GM19468 (cell line): ENCODE data around the gene MEF2C.

Experiments
- ATAC-seq: cut with Tn5 transposase; IDR thresholded peaks from one replicate; pipeline ENCODE4 v1.9.1; 2021; ENCODE audit warnings: mild to moderate bottlenecking, moderate library complexity, moderate number of reproducible peaks; ENCODE audit not compliant: unreplicated experiment; ENCODE audit errors: extremely low read depth

MEF2C gene

DNA sequence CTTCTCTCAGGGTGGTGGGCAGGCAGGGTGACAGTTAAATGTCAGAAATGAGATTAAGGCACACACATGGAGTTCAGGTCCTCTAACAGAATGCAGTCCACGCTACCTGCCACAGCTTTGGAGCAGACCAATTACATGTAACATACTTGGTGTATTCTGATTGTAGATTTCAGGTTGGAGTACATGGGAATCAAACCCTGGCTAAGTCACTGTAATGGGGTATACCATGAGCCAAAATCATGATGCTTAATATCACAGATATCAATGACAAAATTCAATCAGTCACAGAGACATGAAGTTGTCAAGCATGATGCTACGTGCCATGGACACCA is 48.9 kb downstream of the MEF2C start:
- no peak for ATAC-seq

DNA sequence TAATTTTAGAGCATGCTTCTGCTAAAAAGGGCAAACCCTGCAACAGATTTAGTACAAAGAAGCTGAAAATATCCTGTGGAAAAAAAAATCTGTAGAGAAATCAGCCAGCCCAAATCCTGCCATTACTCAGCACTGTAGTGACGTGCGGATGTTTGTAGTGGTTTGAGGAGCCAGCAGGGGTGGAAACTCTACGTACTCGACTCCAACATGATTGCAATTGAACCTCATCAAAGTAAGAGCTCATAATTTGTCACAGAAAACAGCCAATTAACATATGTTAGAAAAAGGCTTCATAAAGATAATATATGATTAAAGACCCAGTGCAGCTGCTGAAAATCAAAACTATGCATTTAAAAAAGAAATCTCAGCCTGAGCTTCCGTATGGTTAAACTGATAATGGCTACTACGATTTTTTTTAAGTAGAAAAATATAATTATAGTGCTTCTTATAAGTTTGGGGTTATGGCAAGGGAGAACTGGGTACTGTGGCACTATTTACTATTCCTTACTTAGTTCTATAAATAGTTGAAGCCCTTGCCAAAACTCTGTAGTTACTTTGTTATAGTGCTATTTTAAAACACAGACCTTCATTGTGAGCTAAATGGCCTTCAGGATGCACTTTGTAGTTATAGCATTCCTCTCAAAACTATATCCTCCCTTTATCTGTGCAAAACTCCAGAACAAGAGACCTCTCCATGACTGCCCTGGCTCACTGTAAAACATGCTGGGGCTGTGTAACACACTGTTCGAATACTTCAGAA is 49.4 kb downstream of the MEF2C start:
- ATAC-seq: no peak

DNA sequence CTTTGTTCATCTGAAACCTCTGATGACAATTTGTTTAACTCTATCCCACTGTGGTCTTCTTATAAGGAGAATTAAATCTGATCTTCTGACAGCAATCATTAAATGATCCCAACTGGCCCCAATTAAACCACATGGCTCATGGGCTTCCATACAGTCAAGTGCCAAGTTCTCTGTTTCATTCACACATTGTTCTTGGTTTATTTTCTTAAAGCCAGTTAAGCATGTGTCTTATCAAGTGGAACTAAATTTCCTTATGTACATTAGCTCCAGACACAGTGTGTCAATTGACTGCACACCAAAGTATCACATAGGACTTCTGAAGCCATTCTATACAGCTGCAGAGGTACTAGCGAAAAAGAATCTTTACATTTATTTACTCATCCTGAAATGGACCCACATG is 51.2 kb downstream of the MEF2C start:
- ATAC-seq: no peak

DNA sequence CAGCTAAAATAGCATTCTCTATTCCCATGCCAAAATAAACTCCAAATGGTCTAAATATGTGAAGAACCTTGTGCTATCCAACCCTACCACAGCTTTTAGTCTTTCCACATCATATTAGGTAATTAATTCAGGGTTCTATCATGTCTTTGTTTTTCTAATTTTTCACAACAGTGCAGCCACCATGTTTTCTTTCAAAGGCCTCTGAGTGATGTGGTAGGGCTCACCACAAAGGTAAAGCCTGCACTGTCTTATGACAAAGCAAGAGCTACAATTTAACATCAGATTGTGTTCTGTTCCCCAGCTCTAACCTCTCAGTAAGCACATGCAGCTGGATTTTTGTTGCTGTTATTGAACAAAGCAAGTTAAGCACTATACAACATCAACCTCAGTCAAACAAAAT is 52.4 kb downstream of the MEF2C start:
- no peak for ATAC-seq

DNA sequence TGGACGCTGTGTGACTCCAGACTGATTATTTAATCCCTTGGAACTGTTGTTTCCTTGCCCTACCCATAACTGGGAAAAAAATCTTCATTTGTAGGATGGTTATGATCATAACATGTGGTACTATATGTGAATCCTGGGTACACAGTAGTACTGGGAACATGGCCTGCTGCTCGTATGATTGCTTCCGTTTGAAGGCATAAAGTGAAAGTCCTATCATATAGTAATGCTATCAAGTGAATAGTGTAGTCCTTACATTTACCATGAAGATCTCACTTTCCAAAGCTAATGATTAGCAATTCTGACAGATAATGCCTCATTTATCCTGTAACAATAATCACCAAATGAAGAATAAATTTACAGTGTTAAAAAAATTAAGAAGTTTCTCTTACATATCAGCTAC is 53.2 kb downstream of the MEF2C start:
- no peak for ATAC-seq

DNA sequence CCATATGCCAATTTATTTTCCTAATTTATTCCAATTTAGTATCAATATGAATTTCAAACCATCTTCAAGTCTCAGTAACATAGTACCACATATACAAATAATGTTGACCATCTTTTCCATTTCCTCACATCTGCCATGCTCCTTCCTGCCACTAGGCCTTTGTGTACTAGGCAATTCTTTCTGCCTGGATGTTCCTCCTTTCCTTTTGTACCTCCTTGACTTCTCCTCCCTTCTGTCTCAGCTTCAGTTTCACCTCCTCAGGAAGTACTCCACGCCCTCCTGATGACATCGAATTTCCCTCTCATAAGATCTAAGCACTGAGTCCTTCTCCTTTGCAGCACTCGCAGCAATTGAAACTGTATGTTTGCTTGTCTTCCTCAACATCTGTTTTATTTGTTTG is 53.9 kb downstream of the MEF2C start:
- no peak for ATAC-seq

DNA sequence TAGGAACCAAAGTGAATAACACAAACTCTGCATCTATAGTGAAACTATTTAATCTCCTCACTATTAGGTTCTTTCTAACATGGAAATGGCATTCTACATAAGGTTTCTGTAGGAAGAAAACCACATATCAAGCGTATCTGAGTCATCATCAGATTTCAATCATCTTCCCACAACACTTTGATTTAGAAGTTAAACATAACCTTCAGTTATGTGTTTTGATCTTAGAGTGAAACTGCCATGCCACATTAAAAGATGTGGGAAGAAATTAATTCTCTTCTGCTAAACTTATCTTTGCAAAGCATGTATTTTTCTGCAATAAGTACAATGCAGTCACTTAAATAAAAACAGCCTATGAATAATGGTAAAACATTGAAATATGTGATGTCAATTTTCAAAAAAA is 55.0 kb downstream of the MEF2C start:
- no peak for ATAC-seq

DNA sequence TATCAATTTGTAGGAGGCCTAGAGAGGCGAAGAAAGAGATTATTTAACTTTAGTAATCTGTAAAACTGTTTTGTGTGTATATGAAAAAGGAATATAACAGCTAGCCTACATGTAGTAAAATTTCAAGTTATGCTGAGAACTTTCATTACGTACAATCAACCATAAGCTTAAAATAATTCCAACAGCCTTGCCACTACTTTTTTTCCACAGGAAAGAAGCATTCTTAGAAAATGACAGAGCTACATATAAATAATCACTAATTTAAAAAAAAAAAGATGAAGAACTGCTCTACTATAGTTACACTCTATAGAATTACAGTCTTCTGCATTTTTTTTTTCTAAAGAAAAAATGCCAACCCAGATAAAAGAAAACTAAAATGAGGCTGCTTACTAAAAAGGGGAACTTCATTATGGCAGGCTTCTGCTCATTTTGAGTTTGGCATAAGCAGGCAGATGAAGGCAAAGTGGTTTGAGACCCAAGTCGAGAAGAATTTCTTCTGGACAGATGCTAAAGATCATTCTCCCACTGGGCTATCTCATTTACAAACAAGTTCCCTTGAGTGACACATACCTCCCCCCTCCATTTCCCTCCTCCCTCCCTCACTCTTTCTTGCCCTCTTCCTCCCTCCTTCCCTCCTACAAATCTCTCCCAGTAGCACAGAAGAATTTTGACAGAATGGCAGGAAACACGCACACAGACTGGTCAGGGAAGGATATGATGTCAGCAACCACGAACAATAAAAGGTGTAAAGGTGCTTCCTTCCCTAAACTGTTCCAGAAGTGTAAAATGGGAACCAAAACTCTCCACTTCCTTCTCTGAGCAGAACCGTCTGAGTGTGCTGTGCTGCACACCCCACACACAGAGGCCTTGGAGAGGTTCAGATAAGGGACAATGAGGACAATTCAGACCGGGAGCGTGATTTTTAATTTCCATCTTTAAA is 56.1 kb downstream of the MEF2C start:
- ATAC-seq: peak; percentile 63

DNA sequence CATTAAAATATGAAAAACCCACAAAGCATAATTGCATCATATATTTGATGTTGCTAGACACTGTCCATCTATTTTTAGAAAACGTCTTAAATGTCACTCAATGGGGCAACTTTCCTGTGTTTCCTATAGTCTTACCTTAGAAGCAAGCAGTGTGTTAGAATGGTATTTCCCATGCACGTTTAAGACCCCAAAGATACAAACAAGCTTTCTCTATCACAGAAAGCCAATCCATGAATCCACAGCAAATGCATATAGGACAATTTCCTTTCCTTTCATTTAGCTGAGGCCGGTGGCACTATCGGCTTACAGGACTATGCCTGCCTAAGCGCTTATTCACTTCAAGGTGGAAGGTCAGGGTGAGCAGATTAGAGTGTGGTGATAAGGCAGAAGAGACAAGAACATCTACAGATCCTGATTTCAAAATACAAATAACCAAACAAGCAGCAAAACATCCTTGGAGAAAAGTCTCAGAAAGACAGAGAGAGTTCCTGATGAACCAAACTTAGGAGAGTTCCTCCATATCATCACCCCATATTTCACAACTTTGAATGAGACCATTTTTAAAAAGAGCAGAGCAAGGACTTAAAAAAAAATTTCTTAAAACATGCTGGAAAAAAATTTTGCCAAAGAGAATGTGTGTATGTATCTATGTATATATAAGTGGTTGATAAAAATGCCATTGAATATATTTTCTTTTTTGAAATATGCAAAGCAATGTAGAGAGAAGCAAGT is 57.2 kb downstream of the MEF2C start:
- ATAC-seq: no peak

DNA sequence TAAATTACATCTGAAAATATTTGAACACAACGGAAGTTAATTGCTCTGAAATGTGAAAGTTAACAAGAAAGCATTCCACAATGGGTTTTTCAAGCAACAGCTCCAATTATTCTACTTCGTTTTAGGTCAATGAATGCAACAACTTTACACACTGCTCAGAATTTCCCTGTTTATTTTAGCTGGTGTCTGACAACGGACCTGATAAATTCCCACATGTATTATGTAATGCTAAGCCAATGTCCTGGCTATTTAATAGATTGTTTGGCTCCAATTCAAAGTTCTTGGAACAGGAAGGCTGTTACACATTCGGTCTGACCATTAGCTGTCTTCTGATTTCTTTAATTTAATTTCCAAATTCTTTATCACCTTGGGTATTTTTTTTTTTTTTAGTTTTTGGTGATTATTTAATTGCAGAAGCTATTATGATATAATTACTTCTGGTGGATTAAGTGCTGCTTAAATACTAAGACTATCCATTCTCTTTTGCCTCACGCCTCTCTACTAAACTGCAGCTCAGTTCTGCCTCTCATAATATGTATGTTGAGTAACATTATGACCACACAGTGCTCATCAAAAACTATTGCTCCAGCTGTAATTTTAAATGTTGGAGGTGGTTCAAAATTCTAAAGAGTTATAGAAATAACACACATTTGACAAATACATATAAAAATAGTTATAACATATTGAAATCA is 57.9 kb downstream of the MEF2C start:
- ATAC-seq: no peak

DNA sequence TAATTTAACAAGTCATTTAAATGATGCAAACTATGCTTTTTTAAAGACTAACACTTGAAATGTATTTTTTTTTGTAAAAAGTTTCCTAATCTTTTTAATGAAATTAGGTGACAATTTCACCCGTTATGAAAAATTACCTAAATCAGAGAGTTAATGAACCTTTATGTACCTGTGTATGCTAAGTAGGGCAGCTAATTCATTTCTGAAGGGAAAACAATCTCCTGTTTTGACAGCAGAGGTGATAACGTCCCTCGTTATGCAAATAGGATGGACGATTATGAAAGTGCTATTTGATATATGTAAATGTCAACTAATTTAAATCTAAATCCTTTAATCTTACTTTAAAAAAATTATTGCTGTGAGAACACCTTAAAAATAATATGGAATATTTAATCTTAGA is 58.8 kb downstream of the MEF2C start:
- ATAC-seq: no peak

DNA sequence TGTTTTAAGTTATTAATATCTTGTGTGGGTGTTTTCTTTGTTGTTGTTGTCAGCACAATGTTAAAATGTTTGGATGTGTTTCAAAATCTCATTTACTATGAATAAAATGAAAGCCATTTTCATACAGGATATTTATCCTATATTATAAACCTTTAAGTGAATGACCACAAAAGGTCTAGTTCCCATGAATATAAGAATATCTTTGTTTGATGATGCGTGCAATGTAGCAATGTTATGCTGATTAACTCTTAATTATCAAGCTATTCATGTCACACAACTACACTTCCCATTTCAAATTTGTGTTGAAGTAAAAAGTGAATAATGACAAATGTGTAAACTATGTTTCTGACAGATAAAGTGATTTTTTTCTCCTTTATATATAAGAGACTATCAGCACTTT is 59.8 kb downstream of the MEF2C start:
- ATAC-seq: no peak

DNA sequence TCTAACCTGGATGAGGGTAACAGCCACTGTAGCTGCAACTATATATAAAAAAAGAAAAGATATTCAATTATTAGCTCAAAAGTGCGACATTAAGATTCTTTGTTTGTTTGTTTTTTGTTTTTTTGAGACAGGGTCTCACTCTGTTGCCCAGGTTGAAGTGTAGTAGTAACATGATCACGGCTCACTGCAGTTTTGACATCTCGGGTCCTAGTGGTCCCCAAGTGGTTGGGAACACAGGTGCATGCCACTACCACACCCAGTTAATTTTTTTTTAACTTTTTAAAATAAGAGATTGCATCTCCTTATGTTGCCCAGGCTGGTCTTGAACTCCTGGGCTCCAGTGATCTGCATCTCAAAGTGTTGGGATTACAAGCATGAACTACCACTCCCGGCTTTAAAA is 61.8 kb downstream of the MEF2C start:
- no peak for ATAC-seq

DNA sequence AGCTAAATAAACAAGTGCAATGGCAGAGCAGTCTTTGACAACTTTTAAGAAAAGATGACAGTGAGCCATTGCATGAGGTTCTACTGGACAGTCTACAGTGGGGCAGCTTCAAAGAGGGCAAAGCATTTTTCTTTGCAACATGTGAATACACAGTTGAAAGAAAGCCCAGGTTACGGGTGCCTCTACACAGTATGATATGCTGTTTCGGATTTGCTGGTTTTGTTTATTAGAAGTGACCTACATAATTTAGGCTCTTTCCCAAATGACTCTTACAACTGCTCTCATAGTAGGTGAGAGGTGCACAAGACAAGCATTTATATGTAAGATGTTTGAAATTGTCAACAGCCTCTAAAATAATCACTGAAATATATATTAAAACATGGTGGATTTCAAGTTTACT is 62.4 kb downstream of the MEF2C start:
- no peak for ATAC-seq

DNA sequence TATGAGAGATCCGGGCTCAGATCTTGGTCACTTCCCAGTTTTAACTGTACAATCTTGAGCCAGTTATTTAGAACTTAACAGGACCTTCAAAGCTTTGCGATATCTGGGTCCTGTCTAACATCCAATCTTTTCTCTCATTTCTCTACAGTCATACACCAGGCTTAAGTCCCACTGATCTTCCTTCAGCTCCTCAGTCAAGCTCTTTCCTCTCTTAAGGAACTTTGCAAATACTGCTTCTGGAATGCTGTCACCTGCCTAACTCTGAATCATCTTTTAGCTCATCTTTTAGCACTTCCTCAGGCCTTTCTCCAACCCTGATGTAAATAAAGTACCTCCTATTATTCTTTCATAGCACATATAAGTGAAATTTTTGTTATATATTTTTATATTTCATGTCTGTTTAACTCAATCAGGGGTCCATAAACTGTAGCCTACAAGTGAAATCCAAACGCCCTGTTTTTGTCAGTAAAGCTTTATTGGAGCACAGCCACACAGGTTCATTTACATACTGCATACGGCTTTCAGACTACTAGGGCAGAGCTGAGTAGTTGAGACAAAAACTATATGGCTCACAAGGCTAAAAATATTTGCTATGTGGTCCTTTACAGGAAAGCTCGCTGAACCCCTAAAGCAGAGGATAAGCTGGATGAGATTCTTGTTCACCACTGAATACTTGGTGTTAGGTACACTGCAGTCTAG is 63.5 kb downstream of the MEF2C start:
- ATAC-seq: no peak

DNA sequence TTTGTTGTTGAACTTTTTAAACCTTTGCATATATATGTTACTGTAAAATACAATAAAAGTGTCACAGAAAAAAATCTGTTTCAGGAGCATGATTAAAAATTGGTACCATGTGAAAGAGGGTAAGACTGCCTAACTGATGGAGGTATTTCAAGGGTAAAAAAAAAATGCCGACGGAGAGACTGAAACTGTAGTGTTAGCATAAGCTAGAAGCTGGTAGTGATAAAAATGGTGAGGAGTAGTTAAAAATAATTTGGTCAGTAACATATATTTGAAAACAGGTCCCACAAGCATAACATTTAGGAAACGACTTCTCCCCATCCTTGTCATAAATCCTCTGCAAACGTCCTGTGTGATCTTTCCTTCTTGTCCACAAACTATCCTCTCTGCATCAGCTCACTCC is 64.7 kb downstream of the MEF2C start:
- no peak for ATAC-seq

DNA sequence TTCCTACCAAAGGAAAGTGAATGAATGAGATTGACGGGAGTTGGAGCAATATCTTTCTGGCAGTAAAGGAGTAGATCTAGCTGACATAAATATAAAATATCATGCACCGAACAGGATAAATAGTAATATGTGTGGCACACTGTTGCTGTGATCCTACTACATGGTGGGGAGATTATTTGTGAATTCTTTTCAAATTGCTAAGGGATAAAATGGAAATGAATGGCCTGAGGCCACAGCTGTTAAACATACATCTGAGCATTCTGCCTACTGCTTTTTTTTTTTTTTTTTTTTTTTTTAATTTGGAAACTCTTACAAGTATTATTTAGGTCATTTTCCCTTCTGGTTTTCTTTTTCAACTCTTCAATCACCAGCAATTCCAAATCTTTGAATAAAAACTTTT is 66.8 kb downstream of the MEF2C start:
- no peak for ATAC-seq

DNA sequence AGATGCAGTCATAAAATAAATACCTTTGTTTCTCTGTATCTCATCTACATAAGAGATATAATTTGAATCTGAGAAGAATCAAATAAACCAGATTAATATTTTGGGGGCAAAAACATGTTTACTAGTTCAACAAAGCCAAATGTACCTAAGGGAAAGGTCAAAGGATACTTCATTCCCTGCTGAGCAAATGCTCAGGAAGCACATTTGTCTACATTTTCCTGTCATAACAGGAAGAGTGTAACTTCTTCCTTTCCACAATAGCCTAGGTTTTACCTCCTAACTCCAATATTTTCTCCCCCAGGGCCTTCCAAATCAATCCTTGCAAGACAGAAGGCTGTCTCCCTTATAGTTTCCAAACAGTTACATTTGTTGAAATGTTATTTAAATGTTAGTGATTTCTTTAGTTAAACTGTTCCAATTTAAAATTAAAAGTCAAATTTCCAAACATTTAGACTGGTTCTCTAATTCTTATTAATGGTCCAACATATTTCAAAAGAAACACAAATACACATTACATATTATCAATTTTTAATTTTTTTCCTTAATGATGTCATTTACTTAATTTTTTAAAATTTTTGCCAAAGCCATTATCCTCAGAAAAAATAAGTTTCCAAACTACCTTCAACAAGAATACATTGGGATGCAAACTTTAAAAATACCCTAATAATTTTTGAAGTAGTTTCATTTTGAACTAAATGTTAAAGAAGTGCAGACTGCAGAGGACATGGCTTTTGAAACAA is 67.8 kb downstream of the MEF2C start:
- no peak for ATAC-seq
